Posterior vena cava (tissue), 2 donors: ENCODE results near the gene STRIP1. TPM values are rescaled to one million over a fixed set of nuclear protein-coding genes. Genes with fewer than 3 reads are reported as not detected.

Source experiments
- DNase-seq: peaks from one replicate; pipeline ENCODE4 v3.0.0-alpha.2; 2020; ENCODE audit warnings: low spot score
- intact Hi-C, 2 donors: fragments of 100-400 bp; cut with DNase I; formaldehyde crosslinking; loops; one replicate each; pipeline versions ENCODE4 v1.14.1 to v1.14.2; 2022 to 2023
- total RNA-seq, 2 donors: library from RNA; stranded (reverse); fragmentation: NEBNext Ultra II Directional; extraction: Animal tissue kit (Norgen Biotek cat#: 25700); gene quantifications; one replicate each; pipeline ENCODE4 v1.2.1, GENCODE V29; 2021
- donor health status: DM: yes; HTN: yes; CAD: no.
- donor health status: DM: yes; HTN: yes; CAD: no.

The STRIP1 gene
- total RNA-seq, 2 donors from 2014 or later = 27.2 to 29.8 TPM

DNA sequence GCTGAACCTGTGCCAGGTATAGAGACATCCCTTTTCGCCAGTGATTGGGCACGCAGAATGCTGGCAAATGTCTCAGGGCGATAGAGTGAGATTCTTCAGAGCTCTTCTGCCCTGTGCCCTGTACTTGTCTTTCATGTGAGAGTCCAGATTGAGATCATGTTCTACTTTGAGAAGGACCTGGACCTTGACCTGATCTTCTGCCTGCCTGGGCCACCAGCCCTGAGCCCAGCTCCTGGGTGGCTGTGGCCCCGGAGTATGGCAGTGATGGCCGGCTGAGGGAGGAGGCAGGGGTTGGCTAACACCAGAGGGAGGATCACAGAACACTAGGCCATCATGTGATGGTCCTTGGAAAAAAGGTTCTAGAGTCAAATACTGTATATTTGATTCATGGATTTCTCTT, 13.8 kb downstream of the STRIP1 start:
- intact Hi-C loops = no loop called here
- no peak for DNase-seq

DNA sequence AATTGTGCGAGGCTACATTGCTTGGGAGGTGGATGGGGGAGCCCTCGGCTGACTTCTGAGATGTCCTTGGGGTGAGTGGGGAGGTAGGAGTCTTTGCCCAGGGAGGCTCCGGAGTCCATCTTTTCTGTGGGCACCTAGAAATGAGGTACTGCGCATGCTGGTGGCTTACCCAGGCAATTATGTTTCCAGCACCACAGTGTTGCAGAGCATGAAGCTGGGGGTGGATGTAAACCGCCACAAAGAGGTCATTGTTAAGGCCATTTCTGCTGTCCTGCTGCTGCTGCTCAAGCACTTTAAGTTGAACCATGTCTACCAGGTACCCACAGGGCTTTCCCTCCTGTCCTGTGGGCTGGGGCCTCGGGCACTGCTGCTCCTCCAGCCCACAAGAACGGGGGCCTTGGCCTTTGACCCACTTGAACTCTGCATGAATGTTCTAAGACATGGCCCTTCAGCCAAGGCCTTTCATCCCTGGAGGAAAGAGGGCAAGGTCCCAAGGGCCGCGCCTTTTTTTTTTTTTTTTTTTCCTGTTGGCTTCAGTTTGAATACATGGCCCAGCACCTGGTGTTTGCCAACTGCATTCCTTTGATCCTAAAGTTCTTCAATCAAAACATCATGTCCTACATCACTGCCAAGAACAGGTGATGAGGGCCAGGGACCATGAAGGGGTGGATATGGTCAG, 14.6 kb downstream of the STRIP1 start:
- intact Hi-C loops = no loop called here
- DNase-seq = no peak

DNA sequence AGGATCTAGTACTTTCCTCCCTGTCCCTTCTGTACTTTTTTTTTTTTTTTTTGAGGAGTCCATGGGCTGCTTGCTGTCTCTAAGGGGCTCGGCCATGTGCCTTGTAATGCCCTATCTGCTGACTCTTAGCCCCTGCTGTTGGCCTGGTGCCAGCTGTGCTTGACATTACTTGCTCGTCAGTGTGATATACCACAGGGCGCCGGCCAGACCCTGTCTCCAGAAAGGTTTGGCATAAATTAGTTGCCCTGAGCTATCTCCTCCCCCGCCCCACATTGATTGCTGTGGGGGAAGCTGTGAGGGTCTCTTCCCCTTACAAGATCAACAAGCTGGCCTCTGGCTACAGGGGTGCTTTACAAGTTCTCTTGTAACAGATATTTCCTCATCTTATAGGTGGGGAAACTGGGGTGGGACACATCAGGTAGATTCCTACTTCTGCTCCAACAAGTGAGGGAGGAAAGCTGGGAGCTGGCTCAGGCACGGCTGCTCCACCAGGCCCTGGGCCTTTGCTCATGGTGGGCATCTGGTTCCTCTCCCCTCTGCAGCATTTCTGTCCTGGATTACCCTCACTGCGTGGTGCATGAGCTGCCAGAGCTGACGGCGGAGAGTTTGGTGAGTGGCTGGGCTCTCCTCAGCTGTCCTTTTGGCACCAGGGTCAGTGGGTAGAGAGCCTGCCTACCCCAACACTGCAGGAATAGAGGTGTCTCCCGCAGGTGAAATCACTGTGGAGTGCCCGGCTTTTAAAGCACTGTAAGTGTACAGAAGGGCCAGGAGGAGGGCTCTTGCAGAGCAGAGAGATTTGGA, 15.6 kb downstream of the STRIP1 start:
- intact Hi-C loops = no loop called here
- DNase-seq = no peak

DNA sequence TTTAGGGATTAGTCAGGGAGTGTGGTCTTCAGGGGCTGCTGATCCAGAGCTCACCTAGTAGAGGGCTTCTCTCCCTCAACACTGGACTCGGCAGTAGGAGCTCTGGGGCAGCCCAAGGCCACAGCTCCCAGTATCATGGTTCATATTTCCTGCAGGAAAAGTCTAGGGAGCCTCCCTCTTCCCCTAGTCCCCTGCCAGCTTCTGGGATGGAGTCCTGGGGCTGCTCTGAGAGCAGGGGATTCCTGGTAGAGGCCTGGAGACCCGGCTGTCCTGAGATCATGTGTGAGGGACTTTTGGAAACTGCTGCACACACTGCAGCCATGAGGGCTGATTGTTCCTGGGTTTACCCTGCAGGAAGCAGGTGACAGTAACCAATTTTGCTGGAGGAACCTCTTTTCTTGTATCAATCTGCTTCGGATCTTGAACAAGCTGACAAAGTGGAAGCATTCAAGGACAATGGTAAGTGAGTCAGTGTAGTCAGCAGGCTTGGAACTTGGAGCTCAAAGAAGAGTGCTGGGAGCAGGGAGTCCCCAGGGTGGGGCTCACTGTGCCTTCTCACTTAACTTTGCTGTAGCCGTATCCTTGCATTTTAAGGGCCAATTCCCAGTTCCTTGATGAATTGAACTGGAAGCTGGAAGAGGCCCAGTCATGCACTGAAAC, 16.3 kb downstream of the STRIP1 start:
- intact Hi-C loops = no loop called here
- DNase-seq = no peak

DNA sequence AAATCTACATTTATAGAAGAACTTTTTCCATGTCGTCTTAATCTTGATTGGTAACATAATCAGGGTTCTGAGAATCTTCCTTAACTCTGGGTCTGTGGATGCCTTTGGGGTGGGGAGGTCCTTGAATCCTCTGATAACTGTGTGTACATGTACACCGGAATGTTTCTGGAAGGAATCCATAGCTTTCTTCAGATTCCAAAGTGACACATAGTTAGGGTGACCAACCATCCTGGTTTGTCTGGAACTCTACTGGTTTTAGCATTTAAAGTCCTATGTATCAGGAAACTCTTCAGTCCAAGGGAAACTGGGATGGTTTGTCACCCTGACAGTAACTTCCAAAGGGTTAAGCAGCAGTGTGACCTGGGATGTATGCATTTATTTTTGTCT, 16.8 kb downstream of the STRIP1 start:
- no peak for DNase-seq
- intact Hi-C loops = no loop called here

DNA sequence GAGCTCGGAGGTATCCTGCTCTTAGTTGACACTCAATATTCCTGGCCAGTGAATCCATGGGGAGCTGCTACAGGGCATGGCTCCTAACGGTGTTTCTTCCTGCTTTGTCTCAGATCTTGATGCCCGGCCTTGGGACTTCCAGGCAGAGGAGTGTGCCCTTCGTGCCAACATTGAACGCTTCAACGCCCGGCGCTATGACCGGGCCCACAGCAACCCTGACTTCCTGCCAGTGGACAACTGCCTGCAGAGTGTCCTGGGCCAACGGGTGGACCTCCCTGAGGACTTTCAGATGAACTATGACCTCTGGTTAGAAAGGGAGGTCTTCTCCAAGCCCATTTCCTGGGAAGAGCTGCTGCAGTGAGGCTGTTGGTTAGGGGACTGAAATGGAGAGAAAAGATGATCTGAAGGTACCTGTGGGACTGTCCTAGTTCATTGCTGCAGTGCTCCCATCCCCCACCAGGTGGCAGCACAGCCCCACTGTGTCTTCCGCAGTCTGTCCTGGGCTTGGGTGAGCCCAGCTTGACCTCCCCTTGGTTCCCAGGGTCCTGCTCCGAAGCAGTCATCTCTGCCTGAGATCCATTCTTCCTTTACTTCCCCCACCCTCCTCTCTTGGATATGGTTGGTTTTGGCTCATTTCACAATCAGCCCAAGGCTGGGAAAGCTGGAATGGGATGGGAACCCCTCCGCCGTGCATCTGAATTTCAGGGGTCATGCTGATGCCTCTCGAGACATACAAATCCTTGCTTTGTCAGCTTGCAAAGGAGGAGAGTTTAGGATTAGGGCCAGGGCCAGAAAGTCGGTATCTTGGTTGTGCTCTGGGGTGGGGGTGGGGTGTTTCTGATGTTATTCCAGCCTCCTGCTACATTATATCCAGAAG, 19.4 kb downstream of the STRIP1 start:
- no peak for DNase-seq
- intact Hi-C loops = loop anchor here (2.0 kb wide), 2 partner anchors 51 to 53 kb away; no protein-coding TSS in a partner anchor

DNA sequence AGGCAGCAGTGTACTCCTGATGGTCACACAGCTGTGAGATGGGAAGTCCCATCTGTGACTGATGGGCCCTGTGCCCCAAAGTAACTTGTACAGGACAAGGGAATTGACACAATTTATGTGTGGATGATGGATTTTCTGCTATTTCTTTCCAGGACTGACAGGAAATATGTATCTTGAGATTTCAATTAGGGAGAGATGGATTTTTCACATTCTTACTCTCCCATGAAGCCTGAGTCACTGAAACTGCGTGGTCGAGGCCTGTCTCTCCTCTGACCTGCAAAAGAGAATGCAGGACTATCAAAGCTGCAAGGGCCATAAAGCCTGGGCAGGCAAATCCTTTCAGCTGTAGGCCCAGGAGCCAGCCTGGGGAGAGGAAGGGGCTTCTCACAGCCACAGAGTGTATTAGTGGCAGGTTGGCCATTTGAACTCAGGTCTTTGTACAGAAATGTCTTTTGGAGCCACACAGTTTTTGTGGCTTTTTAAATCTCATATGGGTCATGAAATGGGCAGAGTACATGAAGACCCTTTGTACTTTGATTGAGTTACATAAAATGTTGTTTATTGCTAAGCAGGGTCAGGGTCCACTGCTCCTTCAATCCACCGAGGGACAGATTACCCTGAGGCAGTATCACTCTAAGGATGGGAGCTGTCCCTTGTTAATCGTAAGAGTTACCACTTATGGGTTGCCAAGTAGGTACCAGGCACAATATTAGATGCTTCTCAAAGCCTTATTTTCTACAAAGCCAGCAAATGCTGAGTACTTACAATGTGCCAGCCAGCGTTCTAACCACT, 21.3 kb downstream of the STRIP1 start:
- intact Hi-C loops = loop anchor here in 1 of 2 donors (2.0 kb wide), 1 partner anchor 49 kb away; no protein-coding TSS in a partner anchor

DNA sequence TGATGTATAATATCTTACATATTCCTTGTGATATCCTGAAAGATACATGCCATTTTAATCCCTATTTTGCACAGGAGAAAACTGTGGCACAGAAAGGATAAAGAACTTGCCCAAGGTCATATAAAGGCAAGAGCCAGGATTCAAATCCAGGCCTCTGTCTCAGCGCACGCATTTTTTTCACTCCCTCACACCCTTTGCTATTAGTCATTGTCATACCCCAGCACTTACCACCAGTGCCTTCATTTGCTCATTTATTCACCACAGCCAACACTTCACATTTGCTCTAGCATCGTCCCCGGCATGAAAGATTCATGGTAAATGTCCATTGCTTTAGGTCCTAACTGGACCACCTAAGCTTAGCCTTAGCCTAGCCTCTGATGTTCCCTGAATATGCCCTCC, 21.9 kb downstream of the STRIP1 start:
- peak; percentile 68 for DNase-seq
- intact Hi-C loops = no loop called here

More for the DNA sequence above, 21.3 kb downstream of the STRIP1 start:
- no peak for DNase-seq

DNA sequence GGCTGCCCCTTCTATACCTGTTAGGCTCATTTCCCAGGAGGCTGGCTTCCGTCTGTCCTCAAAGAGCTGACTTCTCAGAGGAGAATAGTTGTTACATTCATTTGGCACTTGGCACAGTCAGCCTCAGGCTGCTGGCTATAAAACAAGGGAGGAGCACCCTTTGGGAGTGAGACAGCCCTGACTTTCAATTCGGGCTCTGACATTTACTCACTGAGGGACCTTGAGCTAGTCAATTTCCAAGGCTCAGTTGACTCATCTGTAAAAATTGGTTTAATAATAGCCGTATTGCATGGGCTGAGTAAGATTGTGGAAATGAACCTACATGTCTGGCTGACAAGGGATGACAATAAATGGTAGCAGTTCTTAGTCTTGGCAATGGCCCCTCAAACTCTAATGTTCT, 22.4 kb downstream of the STRIP1 start:
- DNase-seq = peak; percentile 80
- intact Hi-C loops = no loop called here

DNA sequence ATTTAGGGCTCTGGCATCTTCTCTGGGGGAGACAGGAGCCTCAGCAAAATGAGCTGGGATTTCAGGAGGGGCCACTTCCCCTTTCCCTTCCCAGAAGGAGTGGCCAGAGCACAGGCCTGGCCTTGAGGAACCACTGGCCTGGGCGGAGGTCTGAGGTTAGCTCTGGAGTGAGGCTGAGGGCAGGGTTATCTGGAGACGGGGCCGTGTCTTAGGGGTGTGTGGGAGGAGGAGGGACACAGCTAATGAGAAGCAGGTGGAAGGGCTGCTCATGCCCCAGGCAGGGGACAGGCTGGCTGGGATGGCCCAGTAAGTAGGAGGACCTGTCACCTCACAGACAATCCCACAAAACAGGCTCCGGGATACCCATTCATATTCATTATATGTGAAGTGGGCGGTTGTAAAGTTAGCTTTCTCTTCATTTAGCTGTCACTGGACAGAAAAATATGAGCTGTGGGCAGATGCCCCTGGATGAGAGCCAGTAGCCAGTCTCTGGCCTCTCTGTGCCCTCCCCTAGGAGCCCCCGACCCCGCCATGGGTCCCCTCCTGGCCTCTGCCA, 23.6 kb downstream of the STRIP1 start:
- peak; percentile 64 for DNase-seq
- intact Hi-C loops = no loop called here

DNA sequence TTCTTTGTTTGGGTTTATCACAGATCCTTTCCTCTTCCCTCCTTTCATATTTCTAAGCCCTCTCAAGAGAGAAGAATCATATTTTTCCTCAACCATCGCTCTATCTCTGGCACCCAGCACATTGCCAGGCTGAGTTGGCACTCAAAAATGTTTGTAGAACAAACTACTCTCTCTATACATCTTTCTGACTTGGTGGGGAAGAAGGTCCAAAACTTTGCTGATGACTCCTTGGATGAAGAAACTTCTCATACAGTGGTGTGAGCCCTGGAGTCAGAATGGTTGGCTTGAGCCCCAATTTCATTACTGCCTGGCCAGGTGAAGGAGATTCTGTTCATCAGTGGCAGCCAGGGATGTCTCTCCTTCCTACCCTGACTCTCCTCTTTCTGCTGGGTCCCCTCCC, 24.2 kb downstream of the STRIP1 start:
- DNase-seq = no peak
- intact Hi-C loops = no loop called here

DNA sequence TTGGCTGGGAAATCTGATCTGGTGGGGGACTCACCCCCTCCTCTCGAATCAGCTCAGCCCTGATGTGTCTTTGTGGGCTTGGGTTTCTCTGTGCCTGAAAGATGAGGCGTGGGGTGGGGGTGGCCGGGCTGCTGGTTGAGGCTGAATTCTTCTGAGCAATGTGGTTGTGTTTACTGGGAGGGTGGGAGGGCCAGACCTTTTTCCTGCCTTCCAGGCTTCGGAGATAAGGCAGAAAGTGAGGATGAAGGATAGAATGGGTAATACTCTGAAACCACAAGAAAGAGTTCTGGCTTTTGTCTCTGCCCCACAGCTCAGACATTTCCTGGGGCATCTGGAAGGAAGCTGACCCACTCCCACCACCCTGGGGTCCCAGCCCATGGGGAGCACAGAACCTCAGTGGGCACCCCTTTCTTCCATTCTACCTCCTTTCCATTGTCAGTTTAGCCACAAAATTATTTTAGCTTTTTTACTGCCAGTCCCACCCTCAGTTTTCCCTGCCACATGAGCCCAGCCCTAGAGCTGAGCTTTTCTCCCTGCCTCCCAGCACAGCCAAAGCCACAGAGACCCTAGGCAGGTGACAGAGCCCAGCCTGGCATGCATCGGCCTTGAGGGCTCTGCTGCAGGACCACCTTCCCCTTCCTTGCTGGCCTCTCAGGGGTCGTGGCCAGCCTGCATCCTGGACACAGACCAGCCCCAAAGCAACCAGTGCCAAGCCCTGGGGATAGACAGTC, 24.9 kb downstream of the STRIP1 start:
- DNase-seq = peak; percentile 73
- intact Hi-C loops = no loop called here

DNA sequence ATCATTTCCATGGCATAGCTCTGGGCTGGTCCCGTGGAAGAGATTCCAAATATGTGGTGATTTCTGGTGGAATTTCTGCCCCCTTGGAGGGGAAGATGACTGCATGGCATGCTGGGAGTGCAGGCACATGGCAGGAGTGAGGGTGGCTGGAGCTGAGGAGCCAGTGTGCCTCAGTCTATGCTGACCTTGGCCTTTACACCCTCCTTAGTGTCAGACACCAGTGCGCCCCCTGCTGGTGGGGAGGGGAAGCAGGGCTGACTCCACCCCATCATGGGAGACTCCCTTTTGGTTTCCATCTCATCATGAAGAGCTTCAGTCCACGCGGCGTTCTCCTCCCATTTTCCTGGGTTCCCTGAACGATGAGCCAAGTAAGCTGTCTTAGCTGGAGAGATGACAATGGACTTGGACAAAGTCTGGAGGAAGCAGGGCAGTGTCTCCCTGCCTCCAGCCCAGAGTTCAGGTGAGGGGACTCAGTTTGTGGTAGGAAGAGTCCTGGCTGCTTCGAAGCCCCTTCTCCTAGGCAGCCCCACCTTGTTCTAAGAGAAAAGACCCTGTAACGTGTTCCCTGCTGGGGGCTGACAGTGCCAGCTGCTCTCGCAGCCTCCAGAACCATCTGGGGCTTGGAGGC, 25.7 kb downstream of the STRIP1 start:
- DNase-seq = peak; percentile 83
- intact Hi-C loops = no loop called here

DNA sequence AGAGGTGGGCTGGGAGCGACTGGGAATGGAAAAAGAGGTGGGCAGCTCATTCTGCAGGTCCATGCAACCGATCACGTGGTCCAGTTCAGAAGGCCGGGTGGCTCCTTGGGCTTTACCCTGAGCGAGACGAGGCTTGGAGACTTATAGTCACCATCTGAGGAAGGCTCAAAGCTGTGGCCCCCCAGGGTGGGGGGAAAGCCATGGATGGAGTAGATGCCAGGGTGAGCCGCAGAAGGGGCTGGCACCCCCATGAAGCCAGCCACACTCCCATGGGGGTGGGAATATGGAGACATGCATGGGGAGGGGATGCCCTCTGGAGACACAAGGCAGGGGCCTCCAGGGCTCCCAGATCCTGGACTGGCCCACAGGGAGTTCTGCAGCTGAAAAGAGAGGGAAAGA, 26.2 kb downstream of the STRIP1 start:
- intact Hi-C loops = no loop called here

DNA sequence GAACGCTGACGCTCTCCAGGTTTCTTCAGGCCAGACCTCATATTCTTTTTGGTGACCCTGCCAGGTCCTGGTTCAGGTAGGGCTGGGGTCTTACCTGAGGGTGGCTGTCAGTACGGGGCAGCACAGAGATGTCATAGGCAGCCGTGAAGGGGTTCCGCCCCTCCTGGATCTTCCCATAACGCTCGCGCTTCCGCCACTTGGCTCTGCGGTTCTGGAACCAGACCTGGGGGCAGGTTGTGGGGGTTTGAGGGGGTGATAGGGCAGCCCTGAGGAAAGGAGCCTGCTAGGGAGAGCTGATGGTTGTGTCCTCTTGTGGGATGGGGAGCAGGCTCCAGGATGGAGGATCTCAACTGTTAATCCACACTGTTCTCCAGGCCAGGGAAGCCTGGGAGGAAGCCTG, 26.9 kb downstream of the STRIP1 start:
- intact Hi-C loops = no loop called here
- no peak for DNase-seq

More for the DNA sequence above, 26.2 kb downstream of the STRIP1 start:
- no peak for DNase-seq

DNA sequence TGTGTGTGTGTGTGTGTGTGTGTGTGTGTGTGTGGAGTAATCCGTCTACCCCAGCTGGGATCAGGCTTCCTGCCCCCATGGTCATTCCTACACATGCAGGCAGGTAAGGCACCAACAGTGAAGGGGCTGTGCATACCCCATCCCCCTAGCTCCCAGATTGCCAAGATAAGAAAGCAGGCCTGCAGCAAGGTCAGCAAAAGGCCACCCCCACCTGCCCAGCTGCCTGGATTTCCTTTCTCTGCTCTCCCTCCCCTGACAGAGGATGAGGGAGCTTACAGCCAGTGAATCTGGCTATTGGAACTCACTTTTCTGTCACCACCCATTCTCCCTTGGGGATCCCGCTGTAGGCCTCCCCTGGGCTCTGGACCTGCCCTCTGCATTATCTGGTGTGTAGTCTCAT, 28.2 kb downstream of the STRIP1 start:
- intact Hi-C loops = no loop called here
- no peak for DNase-seq

DNA sequence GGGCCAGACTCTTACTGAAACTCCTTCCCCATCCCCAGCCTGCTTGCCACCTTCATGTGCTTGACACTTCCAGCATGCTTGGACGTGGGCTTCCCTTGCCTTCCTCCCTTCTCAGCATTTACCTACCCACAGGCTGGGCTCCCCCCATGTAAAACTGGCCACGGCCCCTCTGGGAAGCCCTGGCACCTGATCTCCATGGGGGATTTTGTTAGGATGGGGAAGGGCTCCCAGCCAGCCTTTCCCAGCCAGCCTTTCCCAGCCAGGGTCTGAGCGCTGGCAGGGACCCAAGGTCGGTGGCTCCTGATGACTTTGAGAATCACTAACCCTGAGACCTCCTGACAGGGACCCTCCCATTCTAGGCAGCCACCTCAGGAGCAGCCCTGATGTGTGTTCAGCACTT, 29.4 kb downstream of the STRIP1 start:
- DNase-seq = no peak
- intact Hi-C loops = no loop called here
